Astrocyte of the cerebellum (primary cell): ENCODE measurements around the gene STIL.
"Not testable (repeated sequence)": the region's sequence is repeated elsewhere in the genome, so short reads cannot be mapped to it uniquely, and the experiment has no call there.

Source experiments
- DNase-seq: peaks from one replicate; pipeline ENCODE4 v3.0.0-alpha.2; 2011; ENCODE audit warnings: low read depth
- H3K4me3 ChIP-seq: 2 replicates; pipeline ENCODE4 v1.5.1; 2011; ENCODE audit warnings: mild to moderate bottlenecking, low read depth, low read length, moderate library complexity
- in situ Hi-C: cut with HindIII; loops from 2 replicates; pipeline ENCODE4 v1.10.0; 2017; ENCODE audit warnings: low sequenced_read_pairs
- TF ChIP-seq, protein P1 (sequence below): IDR thresholded peaks from 2 replicates; pipeline ENCODE4 v1.5.1; 2012; ENCODE audit warnings: low read length, low read depth, moderate library complexity, mild to moderate bottlenecking; ENCODE audit errors: missing control alignments

The STIL gene

DNA sequence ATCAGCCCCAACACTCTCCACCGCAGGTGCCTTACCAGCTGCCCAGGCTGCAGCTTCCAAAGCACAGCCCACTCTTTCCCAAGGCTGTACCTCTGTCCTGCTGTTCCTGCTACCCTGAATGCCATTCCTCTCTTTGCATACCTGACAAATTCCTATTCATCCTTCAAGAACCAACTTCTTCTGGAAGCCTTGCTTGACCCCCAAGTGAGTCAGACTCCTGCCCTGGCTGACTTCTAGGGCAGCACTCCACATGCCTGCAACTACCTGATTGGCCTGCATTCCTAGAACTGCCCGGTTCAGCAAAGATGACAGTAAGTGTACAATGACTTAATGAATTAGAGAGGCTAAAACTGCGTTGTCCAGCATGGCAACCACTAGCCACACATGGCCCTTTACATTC lies 103.3 kb downstream of the STIL start:
- in situ Hi-C loops = no loop called here
- TF ChIP-seq, protein P1, sequence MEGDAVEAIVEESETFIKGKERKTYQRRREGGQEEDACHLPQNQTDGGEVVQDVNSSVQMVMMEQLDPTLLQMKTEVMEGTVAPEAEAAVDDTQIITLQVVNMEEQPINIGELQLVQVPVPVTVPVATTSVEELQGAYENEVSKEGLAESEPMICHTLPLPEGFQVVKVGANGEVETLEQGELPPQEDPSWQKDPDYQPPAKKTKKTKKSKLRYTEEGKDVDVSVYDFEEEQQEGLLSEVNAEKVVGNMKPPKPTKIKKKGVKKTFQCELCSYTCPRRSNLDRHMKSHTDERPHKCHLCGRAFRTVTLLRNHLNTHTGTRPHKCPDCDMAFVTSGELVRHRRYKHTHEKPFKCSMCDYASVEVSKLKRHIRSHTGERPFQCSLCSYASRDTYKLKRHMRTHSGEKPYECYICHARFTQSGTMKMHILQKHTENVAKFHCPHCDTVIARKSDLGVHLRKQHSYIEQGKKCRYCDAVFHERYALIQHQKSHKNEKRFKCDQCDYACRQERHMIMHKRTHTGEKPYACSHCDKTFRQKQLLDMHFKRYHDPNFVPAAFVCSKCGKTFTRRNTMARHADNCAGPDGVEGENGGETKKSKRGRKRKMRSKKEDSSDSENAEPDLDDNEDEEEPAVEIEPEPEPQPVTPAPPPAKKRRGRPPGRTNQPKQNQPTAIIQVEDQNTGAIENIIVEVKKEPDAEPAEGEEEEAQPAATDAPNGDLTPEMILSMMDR = no peak
- no peak for DNase-seq
- no peak overlapping the region for H3K4me3 ChIP-seq

DNA sequence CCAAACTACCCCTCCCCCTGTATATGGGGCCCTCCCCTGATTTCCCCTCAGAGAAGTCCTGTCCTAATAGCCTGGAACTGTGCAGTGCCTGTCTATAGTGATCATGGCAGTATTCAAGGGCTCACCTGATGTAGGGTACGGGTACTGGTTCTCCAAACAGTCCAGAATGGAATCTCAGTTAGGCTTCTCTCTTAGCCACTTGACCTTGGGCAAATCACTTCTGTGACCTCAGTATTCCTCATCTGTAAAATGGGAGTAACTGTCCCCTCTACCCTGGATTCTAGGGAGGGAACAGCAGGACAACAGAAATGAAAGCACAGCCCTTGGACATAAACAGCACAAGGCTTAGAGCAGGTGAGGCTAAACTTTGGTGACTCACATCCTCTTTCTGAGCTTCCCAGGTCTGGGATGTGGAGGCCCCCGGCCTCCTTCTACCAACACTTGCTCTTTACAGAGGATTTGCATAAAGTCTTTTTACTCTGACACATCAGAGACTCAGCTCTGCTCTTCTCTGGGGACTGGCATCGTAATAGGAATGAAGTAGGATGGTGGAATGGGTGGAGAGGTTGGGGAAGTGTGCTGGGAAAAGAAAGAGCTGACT lies 104.1 kb downstream of the STIL start:
- TF ChIP-seq, protein P1 = no peak
- no peak overlapping the region for H3K4me3 ChIP-seq
- no peak for DNase-seq
- in situ Hi-C loops = no loop called here

DNA sequence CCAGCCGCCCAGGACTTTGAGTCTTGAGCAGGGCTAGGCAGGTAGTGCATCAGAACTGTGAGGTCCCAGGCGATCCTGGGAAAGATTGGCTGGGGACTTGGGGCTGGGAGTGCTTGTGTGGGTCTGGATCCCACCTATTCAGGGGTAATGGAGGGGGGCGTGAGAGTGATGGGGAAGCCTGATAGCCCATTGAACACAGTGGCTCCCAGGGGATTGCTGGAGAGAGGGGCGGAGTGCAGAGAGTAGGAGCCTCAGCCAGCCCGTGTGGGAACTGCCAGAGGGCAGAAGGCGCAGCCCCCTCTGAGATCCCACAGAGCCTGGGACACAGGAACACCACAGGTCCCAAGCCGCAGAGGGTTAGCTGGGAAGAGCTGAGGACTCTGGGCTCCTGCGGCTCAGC lies 104.9 kb downstream of the STIL start:
- H3K4me3 ChIP-seq = no peak overlapping the region
- no peak for DNase-seq
- in situ Hi-C loops = no loop called here
- TF ChIP-seq, protein P1 = no peak

DNA sequence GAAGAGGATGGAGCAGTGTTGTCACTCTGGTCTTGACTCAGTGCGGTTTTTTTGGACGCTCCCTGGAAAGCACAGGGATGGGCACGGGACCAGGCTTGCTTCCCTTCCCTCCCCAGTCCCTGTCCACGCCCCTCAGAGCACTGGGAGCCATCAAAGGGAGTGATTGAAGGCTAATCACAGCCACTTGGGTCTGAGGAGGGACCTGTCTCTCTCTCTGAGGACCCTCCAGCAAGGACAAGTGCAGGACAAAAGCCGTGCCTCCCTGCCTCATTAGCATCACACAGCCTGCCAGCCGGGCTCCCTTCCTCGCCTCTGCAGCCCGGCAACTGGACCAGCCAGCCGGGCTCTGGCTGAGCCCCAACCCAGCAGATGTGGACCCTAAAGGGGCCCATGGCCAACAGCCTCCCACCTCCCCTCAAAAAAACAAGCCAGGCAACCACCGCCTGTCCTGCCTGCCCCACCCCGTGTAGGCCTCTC lies 105.5 kb downstream of the STIL start:
- no peak for DNase-seq
- no peak overlapping the region for H3K4me3 ChIP-seq
- in situ Hi-C loops = no loop called here
- TF ChIP-seq, protein P1 = no peak

DNA sequence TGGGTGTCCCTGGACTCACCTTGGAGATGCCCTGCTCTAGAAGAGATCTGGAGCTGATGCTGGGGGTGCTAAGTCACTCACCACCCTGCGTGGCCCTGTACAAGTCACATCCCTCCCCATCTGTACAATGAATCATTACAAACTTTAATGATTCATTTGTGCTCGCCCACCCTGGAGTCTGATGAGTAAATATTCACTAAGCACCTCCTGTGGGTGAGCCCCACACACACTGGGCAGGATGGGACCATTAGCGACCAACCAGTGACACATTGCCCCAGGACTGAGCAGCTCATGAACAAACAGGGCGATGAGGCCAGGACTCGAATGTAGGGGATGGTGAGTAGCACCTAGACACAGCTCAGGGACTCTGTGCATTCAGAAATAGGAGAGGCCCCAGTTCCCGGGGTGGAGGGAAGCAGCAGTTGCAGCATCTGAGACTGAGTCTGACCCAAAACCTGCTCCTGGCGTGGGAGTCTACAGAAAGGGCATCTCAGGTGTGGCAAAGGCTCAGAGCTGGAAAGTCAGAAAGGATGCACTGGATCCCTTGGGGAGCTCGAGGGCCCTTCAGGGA lies 106.1 kb downstream of the STIL start:
- no peak for DNase-seq
- in situ Hi-C loops = no loop called here
- TF ChIP-seq, protein P1 = no peak
- H3K4me3 ChIP-seq = no peak overlapping the region

DNA sequence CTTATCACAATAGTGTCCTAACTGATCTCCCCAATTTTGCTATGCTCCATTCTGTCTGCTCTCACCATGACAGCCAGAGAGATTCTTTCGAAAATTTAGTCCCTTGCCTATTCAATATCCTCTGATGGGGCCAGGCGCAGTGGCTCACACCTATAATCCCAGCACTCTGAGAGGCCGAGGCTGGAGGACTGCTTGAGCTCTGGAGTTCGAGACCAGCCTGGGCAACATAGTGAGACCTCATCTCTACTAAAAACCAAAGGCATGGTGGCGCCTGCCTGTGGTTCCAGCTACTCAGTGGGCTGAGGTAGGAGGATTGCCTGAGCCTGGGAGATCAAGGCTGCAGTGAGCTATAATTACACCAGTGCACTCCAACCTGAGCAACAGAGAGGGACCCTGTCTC lies 108.0 kb downstream of the STIL start:
- TF ChIP-seq, protein P1 = no peak
- in situ Hi-C loops = no loop called here
- DNase-seq = no peak
- no peak overlapping the region for H3K4me3 ChIP-seq

DNA sequence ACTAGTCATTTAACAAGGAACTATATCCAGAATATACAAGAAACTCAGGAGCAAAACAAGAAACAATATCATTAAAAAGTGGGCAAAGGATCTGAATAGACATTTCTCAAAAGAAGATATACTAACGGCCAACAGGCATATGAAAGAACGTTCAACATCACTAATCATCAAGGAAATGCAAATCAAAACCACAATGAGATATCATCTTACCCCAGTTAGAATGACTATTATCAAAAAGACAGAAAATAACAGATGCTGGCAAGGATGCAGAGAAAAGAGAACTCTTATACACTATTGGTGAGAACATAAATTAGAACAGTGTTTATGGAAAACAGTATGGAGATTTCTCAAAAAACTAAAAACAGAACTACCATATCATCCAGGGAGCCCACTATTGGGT lies 110.4 kb downstream of the STIL start:
- in situ Hi-C loops, DNase-seq, H3K4me3 ChIP-seq: not testable (repeated sequence)
